ENCODE results near the gene SEC23A. TPM values are rescaled to one million over a fixed set of nuclear protein-coding genes. Genes with fewer than 3 reads are reported as not detected.
"Not testable (repeated sequence)": the region's sequence is repeated elsewhere in the genome, so short reads cannot be mapped to it uniquely, and the experiment has no call there.

SEC23A gene
- total RNA-seq, 1 donor from 2014 or later: 56.7 TPM

DNA sequence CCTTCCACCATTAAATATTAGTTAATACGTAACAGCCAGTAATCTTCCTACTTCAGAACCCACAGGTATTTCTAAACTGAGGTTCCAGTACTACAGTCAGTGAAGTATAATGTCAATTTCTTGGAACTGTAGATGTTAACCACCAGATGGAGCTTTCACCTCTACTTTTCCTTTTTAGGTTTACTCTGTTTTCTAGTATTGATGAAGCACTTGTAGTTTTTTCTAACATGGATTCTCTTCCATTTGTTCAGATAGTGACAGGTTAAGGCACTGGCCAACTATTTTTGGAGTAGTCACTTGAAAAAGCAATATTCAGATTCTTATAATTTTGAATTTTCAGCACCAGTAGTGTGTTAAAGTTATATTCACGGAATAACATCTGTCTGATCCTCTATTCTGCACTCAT lies 4.6 kb upstream of the SEC23A start:
- Histone ChIP-seq H3K4me3 (no peak overlapping the region), H3K27ac (no peak overlapping the region), H3K4me1 (peaks cover 10% of the 10 kb centered on the region), H3K27me3 (ENCODE audit: low read depth) (no peaks in the 10 kb centered on the region), H3K36me3 (no peaks in the 10 kb centered on the region), H3K9me3 (no peaks in the 10 kb centered on the region)
- TF ChIP-seq, protein P1, sequence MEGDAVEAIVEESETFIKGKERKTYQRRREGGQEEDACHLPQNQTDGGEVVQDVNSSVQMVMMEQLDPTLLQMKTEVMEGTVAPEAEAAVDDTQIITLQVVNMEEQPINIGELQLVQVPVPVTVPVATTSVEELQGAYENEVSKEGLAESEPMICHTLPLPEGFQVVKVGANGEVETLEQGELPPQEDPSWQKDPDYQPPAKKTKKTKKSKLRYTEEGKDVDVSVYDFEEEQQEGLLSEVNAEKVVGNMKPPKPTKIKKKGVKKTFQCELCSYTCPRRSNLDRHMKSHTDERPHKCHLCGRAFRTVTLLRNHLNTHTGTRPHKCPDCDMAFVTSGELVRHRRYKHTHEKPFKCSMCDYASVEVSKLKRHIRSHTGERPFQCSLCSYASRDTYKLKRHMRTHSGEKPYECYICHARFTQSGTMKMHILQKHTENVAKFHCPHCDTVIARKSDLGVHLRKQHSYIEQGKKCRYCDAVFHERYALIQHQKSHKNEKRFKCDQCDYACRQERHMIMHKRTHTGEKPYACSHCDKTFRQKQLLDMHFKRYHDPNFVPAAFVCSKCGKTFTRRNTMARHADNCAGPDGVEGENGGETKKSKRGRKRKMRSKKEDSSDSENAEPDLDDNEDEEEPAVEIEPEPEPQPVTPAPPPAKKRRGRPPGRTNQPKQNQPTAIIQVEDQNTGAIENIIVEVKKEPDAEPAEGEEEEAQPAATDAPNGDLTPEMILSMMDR (IDR thresholded peaks at IDR 0.05): peak; percentile 33
- intact Hi-C loops (cut with DNase I): no loop called here
- peak in 1 of 2 donors; percentile 20 for ATAC-seq
- no peak for DNase-seq

DNA sequence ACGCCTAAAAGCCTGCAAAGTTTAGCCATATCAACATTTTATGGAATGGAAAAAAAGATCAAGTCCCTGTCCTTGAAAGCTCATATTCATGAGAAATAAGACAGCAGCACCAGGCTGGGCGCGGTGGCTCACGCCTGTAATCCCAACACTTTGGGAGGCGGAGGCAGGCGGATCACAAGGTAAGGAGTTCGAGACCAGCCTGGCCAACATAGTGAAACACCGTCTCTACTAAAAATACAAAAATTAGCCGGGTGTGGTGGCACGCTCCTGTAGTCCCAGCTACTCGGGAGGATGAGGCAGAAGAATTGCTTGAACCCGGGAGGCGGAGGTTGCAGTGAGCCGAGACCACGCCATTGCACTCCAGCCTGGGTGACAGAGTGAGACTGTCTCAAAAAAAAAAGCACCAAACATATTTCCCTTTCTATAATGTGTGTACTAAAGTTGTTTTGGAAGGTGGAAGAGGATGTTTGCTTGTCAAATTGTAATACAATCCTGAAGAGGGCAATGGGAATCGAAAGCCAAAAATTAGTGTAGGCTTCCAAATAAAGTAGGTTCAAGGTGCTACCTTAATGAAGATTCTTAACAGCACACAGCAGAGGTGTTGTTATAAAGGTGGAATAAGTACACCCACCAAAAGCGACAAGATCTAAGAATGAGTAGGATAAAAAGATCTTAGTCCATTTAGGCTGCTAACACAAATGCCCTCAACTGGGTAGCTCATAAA lies 1.2 kb upstream of the SEC23A start:
- ATAC-seq; H3K36me3 ChIP-seq; intact Hi-C loops (cut with DNase I); H3K27me3 ChIP-seq (ENCODE audit: low read depth); DNase-seq; H3K9me3 ChIP-seq: not testable (repeated sequence)
- Histone ChIP-seq H3K4me1 (peaks cover 38% of the 10 kb centered on the region), H3K27ac (peak overlapping the region; percentile 98), H3K4me3 (peak overlapping the region; percentile 93)

DNA sequence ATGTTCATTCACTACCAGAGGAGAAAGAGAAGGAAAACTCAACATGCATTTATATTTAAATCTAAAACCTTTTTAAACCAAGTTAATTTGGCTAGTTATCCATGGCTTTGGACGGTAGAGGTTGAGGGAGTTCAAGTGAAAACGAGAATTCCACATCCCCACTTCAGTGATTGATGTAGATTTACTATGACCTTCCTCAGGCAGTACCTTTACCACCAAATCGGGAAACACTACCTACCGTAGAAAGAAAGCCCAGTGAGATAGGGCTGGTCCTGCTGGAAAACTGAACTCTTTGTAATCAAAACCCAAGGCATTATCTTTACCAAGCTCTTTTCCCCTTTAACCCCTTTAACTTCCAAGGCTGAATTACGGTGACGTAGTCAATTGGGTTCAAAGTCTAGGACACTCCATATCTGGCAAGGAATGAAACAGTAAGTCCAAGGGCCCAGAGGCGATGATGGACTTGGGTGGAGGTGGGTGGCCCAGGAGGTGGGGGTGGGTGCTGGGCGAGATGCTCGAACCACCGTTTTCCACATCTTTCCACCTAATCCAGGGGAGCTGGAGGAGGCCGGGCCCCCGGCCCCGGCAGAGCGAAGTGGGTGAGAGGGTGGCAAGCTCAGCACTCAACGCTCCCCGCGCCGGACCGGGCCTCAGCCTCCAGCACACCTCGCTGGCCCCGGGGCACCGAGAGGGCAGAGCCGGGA lies 618 bp downstream of the SEC23A start:
- H3K36me3 ChIP-seq: no peaks in the 10 kb centered on the region
- H3K4me1 ChIP-seq: peaks cover 52% of the 10 kb centered on the region
- TF ChIP-seq, protein P1 (IDR thresholded peaks at IDR 0.05): no peak
- peak overlapping the region; percentile 93 for H3K4me3 ChIP-seq
- no peak for DNase-seq
- H3K27ac ChIP-seq: peak overlapping the region; percentile 98
- intact Hi-C loops (cut with DNase I): no loop called here
- no peaks in the 10 kb centered on the region for H3K27me3 ChIP-seq (ENCODE audit: low read depth)
- peak; percentile 77 to 79 for ATAC-seq
- no peaks in the 10 kb centered on the region for H3K9me3 ChIP-seq

DNA sequence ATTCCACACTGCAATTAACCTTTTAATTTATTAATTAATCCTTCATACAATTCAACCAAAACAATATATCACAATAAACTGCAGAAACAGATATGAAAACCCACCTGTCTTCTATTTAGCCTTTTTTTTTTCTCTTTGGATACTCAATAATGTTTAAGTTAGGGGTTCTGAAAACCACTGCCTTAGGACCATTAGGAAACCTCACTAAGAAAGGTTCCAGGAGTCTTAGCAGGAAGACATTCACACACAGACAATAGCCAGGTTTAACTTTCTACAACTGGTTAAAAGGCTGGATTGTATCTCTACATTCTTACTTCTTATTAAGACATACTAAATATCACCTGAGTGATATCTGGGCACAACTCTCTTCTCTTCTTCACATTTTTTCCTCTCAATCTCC lies 3.3 kb downstream of the SEC23A start:
- H3K27ac ChIP-seq: no peak overlapping the region
- ATAC-seq (no peak), DNase-seq (no peak)
- H3K9me3 ChIP-seq: no peaks in the 10 kb centered on the region
- TF ChIP-seq, protein P1 (IDR thresholded peaks at IDR 0.05): no peak
- no peak overlapping the region for H3K4me3 ChIP-seq
- no peaks in the 10 kb centered on the region for H3K27me3 ChIP-seq (ENCODE audit: low read depth)
- peaks cover 15% of the 10 kb centered on the region for H3K36me3 ChIP-seq
- H3K4me1 ChIP-seq: peaks cover 60% of the 10 kb centered on the region
- intact Hi-C loops (cut with DNase I): no loop called here

DNA sequence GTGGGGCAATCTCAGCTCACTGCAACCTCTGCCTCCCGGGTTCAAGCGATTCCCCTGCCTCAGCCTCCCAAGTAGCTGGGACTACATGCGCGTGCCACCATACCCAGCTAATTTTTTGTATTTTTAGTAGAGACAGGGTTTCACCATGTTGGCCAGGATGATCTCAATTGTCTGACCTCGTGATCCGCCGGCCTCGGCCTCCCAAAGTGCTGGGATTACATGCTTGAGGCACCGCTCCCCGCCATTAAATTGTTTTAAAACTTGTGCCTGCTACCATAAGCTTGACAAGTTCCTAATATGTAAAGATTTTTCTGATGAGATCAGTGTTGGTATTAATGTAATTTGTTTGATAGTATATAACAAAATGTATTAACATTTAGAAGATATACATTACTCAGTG lies 3.8 kb downstream of the SEC23A start:
- H3K27ac ChIP-seq; H3K27me3 ChIP-seq (ENCODE audit: low read depth); DNase-seq; ATAC-seq; intact Hi-C loops (cut with DNase I); H3K4me3 ChIP-seq; H3K9me3 ChIP-seq: not testable (repeated sequence)
- H3K4me1 ChIP-seq: peaks cover 55% of the 10 kb centered on the region
- peaks cover 20% of the 10 kb centered on the region for H3K36me3 ChIP-seq

DNA sequence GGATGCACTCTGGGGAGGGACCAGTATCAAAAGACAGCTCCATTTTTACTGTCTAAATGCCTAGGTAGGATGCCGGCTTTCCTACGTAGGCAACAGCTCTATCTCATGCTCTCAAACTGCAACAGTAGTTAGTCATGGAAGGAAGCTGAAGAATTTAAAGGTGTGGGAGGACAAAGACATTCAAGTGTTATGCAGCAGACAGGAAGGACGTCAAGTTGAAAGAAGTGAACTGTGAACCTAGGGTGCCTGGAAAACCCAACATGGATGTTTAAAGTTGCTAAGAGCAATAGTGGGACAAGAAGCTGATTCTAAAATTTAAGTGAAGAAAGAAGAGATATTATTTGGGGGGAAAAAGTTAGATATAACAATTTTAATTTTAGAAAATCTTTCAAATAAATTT lies 5.9 kb downstream of the SEC23A start:
- peak; percentile 57 to 84 for ATAC-seq
- Histone ChIP-seq H3K9me3 (no peaks in the 10 kb centered on the region), H3K4me1 (peaks cover 48% of the 10 kb centered on the region), H3K27me3 (ENCODE audit: low read depth) (no peaks in the 10 kb centered on the region), H3K4me3 (no peak overlapping the region), H3K36me3 (peaks cover 38% of the 10 kb centered on the region), H3K27ac (peak overlapping the region; percentile 4)
- DNase-seq: no peak
- intact Hi-C loops (cut with DNase I): no loop called here
- TF ChIP-seq, protein P1 (IDR thresholded peaks at IDR 0.05): no peak
